ENCODE measurements around the gene GPC5. TPM values are rescaled to one million over a fixed set of nuclear protein-coding genes. Genes with fewer than 3 reads are reported as not detected.

Gene GPC5
- polyA plus RNA-seq, 4 donors, result 0.18 to 0.86 TPM; not detected in 2

DNA sequence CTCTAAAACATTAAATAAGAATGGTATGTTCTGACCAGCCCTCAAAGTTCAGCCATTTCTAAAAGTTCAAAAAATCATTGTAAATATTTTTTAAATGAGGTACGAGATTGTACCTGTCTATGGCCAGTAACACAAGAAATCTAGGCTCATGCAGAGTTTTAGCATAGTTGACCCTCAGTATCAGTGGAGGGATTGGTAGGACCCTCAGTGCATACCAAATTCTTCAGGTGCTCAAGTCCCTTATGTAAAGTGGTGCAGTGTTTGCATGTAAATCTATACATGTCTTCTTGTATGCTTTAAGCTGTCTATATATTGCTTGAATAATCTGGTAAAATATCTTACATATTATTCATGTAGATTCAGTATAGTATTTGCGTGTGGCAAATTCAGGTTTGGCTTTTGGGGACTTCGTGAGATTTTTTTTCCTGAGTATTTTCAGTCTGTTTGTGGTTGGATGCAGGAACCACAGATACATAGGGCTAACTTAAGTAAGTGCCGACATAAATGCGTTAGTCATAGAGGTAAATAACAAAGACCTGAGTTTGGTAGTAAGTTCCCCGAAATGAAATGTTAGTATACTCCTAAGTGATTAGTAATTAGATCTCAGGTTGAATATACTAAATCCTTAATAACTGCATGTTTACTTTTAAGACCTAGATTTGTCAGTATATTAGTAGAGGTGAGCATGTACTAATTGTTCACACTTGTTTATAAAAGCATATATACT is 43.2 kb upstream of the GPC5 start:
- Histone ChIP-seq H3K4me1 (ENCODE audit: control insufficient read depth in 3 of 3, insufficient read depth in 2 of 3, low read depth in 1 of 3, low read length in 2 of 3) (peaks cover 7 to 13% (median 7%) of the 10 kb centered on the region in 3 donors), H3K4me3 (ENCODE audit: low read depth in 1 of 3, low read length in 3 of 3) (no peak overlapping the region), H3K27ac (ENCODE audit: low read depth in 1 of 3, low read length in 2 of 3) (no peak overlapping the region), H3K9me3 (ENCODE audit: control insufficient read depth in 2 of 2, insufficient read depth in 1 of 2, low read depth in 1 of 2, low read length in 1 of 2) (no peaks in the 10 kb centered on the region), H3K27me3 (ENCODE audit: control insufficient read depth in 3 of 3, insufficient read depth in 3 of 3, low read length in 3 of 3) (no peaks in the 10 kb centered on the region), H3K36me3 (ENCODE audit: control insufficient read depth in 3 of 3, insufficient read depth in 2 of 3, low read depth in 1 of 3, low read length in 3 of 3) (peaks cover 0 to 7% (median 0%) of the 10 kb centered on the region in 3 donors)
- 84 to 95% (median 89%) methylated on average over 6 of the region's 6 CpGs for WGBS, 3 donors
- no peak for FAIRE-seq
- DNase-seq, result no peak

DNA sequence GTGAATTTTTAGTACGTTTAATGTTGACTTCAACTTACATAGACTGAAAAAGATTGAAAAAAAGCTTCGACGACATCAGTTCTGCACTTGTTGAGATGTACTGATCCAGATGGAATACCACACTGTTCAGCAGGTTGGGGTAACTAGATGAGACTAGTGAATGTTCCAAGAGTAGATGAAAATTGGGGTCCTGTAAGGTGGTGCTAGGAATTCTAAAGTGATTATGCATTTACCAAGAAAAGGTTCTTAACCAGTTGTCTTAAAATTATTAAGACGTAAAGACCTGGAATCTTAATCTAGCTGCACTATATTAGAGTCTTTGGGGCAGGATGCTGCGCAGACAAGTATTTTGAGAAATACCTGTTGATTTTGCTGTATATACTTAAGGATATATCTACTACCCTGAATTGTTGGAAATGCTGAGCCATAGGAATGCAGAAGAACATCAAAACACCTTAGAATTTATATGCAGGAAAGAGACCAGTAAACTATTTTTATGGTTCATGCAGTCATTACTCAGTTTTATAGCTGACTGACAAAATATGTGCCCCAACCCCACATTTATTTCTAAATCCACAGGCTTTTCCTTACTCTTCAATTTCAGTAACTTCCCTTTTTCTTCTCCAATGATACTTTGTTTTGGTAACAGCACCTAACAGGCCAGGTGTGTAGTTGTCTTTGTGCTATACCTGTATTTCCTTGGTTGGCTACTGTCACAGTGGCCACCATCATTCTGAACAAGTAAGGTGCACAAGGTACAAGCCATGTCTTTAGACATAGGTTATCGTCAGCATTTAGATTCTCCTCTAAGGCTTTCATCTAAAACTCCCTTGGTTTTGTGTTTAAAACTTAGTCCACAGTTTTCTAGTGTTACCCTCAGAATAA is 42.4 kb upstream of the GPC5 start:
- H3K27me3 ChIP-seq (ENCODE audit: control insufficient read depth in 3 of 3, insufficient read depth in 3 of 3, low read length in 3 of 3), result no peaks in the 10 kb centered on the region
- DNase-seq (no peak), FAIRE-seq (no peak)
- no peaks in the 10 kb centered on the region for H3K9me3 ChIP-seq (ENCODE audit: control insufficient read depth in 2 of 2, insufficient read depth in 1 of 2, low read depth in 1 of 2, low read length in 1 of 2)
- no peak overlapping the region for H3K4me3 ChIP-seq (ENCODE audit: low read depth in 1 of 3, low read length in 3 of 3)
- peaks cover 0 to 4% (median 0%) of the 10 kb centered on the region in 3 donors for H3K36me3 ChIP-seq (ENCODE audit: control insufficient read depth in 3 of 3, insufficient read depth in 2 of 3, low read depth in 1 of 3, low read length in 3 of 3)
- WGBS, 3 donors, result 95 to 97% (median 95%) methylated on average over 6 of the region's 6 CpGs
- peaks cover 5 to 8% (median 7%) of the 10 kb centered on the region in 3 donors for H3K4me1 ChIP-seq (ENCODE audit: control insufficient read depth in 3 of 3, insufficient read depth in 2 of 3, low read depth in 1 of 3, low read length in 2 of 3)
- H3K27ac ChIP-seq (ENCODE audit: low read depth in 1 of 3, low read length in 2 of 3), result no peak overlapping the region

DNA sequence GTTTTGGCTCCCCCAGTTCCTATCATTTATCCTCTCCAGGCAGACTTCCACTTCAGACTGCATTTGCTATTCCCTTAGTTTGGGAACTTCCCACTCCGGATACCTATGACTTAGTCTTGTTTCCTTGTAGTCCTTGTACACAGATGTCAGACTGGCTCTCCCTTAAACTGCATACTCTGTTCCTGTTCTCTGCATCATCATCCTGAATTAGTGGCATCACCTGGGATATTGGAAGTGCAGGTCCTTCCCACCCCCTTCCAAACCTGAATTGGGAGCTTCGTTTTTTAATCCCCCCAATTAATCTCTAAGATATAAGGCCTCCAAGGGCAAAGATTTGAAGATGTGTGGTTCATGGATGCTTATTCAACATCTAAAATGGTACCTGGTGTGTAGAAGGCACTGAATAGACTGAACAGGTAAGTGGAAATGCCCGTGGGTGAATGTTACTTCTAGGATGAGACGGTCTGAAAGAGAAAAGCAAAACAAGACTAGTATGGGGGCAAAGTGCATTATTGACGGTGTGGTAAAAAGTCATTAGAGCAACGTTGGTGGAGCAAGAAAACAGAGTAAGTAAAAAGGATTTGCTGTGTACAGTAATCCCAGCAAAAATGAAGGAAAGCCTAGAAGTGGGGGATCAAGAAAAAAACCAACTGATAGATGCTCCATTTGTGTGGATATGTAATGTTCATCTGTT is 41.4 kb upstream of the GPC5 start:
- Histone ChIP-seq H3K4me1 (ENCODE audit: control insufficient read depth in 3 of 3, insufficient read depth in 2 of 3, low read depth in 1 of 3, low read length in 2 of 3) (peaks cover 5 to 8% (median 7%) of the 10 kb centered on the region in 3 donors), H3K9me3 (ENCODE audit: control insufficient read depth in 2 of 2, insufficient read depth in 1 of 2, low read depth in 1 of 2, low read length in 1 of 2) (no peaks in the 10 kb centered on the region), H3K27me3 (ENCODE audit: control insufficient read depth in 3 of 3, insufficient read depth in 3 of 3, low read length in 3 of 3) (no peaks in the 10 kb centered on the region), H3K27ac (ENCODE audit: low read depth in 1 of 3, low read length in 2 of 3) (no peak overlapping the region), H3K36me3 (ENCODE audit: control insufficient read depth in 3 of 3, insufficient read depth in 2 of 3, low read depth in 1 of 3, low read length in 3 of 3) (peaks cover 0 to 4% (median 0%) of the 10 kb centered on the region in 3 donors), H3K4me3 (ENCODE audit: low read depth in 1 of 3, low read length in 3 of 3) (no peak overlapping the region)
- DNase-seq, result peak; percentile 35 to 67
- FAIRE-seq, result no peak
- WGBS, 3 donors, result 24 to 59% (median 46%) methylated on average over 6 of the region's 6 CpGs

DNA sequence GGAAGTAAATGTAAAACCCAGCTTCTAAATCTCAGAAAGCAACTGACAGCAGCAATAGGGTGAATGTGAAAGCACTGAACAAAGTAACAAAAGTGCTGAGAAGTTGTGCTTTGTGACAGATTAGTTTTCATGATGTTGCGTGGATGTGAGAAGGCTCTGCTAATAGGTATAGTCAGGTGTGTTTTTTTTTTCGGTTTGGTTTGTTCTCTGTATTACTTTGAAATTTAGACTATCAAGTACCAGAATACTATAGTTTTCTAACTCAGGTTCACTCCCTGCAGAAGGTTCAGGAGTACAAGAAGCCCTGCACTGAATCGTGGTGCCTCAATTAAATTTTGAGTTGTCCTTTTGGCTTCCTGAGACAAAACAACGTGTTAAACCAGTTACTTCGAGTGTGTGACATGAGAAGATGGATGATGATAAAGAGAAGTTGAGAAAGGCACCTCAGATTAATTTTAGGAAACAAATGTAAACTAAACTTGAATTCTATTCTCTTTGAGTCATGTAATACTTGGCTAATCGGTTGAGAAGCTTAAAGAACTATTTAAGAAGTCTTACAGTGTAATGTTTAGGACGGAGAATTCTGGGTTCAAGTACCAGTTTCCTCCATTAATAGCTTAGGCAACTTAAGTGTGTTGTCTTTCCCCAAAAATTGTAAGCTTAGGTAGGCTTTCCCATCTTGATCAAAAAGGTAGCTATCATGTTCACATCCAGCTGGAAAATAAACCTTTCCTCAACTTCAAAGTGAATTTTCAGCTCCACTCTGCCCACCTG is 40.6 kb upstream of the GPC5 start:
- FAIRE-seq (no peak), DNase-seq (no peak)
- Histone ChIP-seq H3K27ac (ENCODE audit: low read depth in 1 of 3, low read length in 2 of 3) (no peak overlapping the region), H3K4me3 (ENCODE audit: low read depth in 1 of 3, low read length in 3 of 3) (no peak overlapping the region), H3K27me3 (ENCODE audit: control insufficient read depth in 3 of 3, insufficient read depth in 3 of 3, low read length in 3 of 3) (no peaks in the 10 kb centered on the region), H3K4me1 (ENCODE audit: control insufficient read depth in 3 of 3, insufficient read depth in 2 of 3, low read depth in 1 of 3, low read length in 2 of 3) (peaks cover 5 to 8% (median 7%) of the 10 kb centered on the region in 3 donors), H3K36me3 (ENCODE audit: control insufficient read depth in 3 of 3, insufficient read depth in 2 of 3, low read depth in 1 of 3, low read length in 3 of 3) (peaks cover 0 to 2% (median 0%) of the 10 kb centered on the region in 3 donors), H3K9me3 (ENCODE audit: control insufficient read depth in 2 of 2, insufficient read depth in 1 of 2, low read depth in 1 of 2, low read length in 1 of 2) (no peaks in the 10 kb centered on the region)
- 50 to 64% (median 57%) methylated on average over 7 of the region's 7 CpGs for WGBS, 3 donors

DNA sequence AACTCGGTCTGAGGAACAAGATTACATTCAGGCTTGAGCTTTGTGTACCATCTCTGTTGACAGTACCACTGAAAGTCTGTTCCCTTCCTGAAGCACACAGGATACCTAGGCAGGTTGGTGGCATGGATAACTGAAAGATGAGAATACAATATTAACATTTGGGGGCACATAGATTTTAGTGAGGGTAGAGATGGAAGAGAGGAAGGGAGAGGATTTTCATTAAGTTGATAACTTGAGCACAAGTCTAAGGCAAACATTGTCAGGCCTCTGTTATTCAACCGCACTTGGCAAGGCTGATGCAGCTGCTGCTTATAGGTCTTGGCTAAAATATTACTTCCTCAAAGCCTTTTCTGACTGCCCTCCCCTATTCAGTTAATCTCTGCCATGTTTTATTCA is 40.0 kb upstream of the GPC5 start:
- H3K27me3 ChIP-seq (ENCODE audit: control insufficient read depth in 3 of 3, insufficient read depth in 3 of 3, low read length in 3 of 3), result no peaks in the 10 kb centered on the region
- DNase-seq (no peak), FAIRE-seq (no peak)
- H3K9me3 ChIP-seq (ENCODE audit: control insufficient read depth in 2 of 2, insufficient read depth in 1 of 2, low read depth in 1 of 2, low read length in 1 of 2), result no peaks in the 10 kb centered on the region
- WGBS, 3 donors, result 34 to 48% (median 39%) methylated on average over 2 of the region's 2 CpGs
- no peaks in the 10 kb centered on the region for H3K36me3 ChIP-seq (ENCODE audit: control insufficient read depth in 3 of 3, insufficient read depth in 2 of 3, low read depth in 1 of 3, low read length in 3 of 3)
- H3K27ac ChIP-seq (ENCODE audit: low read depth in 1 of 3, low read length in 2 of 3), result no peak overlapping the region
- peaks cover 5 to 8% (median 7%) of the 10 kb centered on the region in 3 donors for H3K4me1 ChIP-seq (ENCODE audit: control insufficient read depth in 3 of 3, insufficient read depth in 2 of 3, low read depth in 1 of 3, low read length in 2 of 3)
- H3K4me3 ChIP-seq (ENCODE audit: low read depth in 1 of 3, low read length in 3 of 3), result no peak overlapping the region

DNA sequence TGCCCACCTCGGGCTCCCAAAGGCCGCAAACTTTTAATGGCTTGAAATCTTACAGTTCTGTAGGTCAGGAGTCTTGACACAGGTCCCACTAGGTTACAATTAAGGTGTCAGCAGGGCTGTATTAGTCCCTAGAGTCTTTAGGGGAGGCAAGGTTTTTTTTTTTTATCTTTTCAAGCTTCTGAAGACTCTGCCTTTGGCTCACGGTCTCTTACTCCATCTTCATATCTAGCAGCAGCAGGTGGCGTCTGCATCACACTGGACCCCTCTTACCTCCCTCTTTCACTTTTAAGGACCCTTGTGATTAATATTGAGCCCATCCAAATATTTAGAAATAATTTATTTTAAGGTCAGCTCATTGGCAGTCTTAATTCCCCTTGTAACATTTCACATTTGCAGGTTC is 39.3 kb upstream of the GPC5 start:
- H3K9me3 ChIP-seq (ENCODE audit: control insufficient read depth in 2 of 2, insufficient read depth in 1 of 2, low read depth in 1 of 2, low read length in 1 of 2), result no peaks in the 10 kb centered on the region
- no peak overlapping the region for H3K27ac ChIP-seq (ENCODE audit: low read depth in 1 of 3, low read length in 2 of 3)
- 88 to 92% (median 88%) methylated on average over 4 of the region's 4 CpGs for WGBS, 3 donors
- H3K36me3 ChIP-seq (ENCODE audit: control insufficient read depth in 3 of 3, insufficient read depth in 2 of 3, low read depth in 1 of 3, low read length in 3 of 3), result no peaks in the 10 kb centered on the region
- DNase-seq, result no peak
- no peak overlapping the region for H3K4me3 ChIP-seq (ENCODE audit: low read depth in 1 of 3, low read length in 3 of 3)
- H3K27me3 ChIP-seq (ENCODE audit: control insufficient read depth in 3 of 3, insufficient read depth in 3 of 3, low read length in 3 of 3), result no peaks in the 10 kb centered on the region
- FAIRE-seq, result no peak
- H3K4me1 ChIP-seq (ENCODE audit: control insufficient read depth in 3 of 3, insufficient read depth in 2 of 3, low read depth in 1 of 3, low read length in 2 of 3), result peaks cover 3 to 8% (median 5%) of the 10 kb centered on the region in 3 donors

DNA sequence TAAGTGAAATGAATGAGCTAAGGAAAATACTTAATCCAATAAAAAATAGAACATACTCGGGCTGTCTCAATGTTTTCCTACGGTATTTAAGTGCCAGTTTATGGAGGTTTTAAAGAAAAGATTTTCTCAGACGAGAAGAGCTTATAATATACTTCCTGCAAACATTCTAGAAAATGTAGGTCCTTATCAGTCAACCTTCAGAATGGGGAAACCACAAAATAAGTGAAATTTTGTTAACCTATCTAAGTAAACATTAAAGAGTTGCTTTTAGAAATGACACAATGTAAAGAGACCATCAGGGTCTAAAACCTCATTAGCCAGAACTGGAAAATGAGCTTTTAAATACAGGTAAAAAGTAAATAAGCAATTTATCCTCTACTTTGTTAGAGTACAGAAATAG is 38.8 kb upstream of the GPC5 start:
- 53 to 77% (median 75%) methylated on average over 3 of the region's 3 CpGs for WGBS, 3 donors
- Histone ChIP-seq H3K4me1 (ENCODE audit: control insufficient read depth in 3 of 3, insufficient read depth in 2 of 3, low read depth in 1 of 3, low read length in 2 of 3) (peaks cover 3 to 8% (median 5%) of the 10 kb centered on the region in 3 donors), H3K9me3 (ENCODE audit: control insufficient read depth in 2 of 2, insufficient read depth in 1 of 2, low read depth in 1 of 2, low read length in 1 of 2) (no peaks in the 10 kb centered on the region), H3K27ac (ENCODE audit: low read depth in 1 of 3, low read length in 2 of 3) (no peak overlapping the region), H3K36me3 (ENCODE audit: control insufficient read depth in 3 of 3, insufficient read depth in 2 of 3, low read depth in 1 of 3, low read length in 3 of 3) (no peaks in the 10 kb centered on the region), H3K27me3 (ENCODE audit: control insufficient read depth in 3 of 3, insufficient read depth in 3 of 3, low read length in 3 of 3) (no peaks in the 10 kb centered on the region), H3K4me3 (ENCODE audit: low read depth in 1 of 3, low read length in 3 of 3) (no peak overlapping the region)
- DNase-seq (no peak), FAIRE-seq (no peak)

All from small intestine (tissue), 7 donors.